Lung (tissue), 12 donors: ENCODE measurements around the gene MOB3B. TPM values are rescaled to one million over a fixed set of nuclear protein-coding genes. Genes with fewer than 3 reads are reported as not detected.

ENCODE experiments used
- ATAC-seq: fragments of 200-7000 bp; cut with Tn5 transposase; one replicate; pipeline ENCODE4 v1.9.1; 2020; ENCODE audit warnings: moderate number of reproducible peaks; ENCODE audit not compliant: insufficient read depth, low FRiP score
- DNase-seq, 3 donors: peaks; one replicate each; pipeline ENCODE4 v3.0.0-alpha.2; 2013 to 2017
- H3K27ac ChIP-seq, 2 donors: one replicate each; pipeline ENCODE4 v1.5.1; 2013; ENCODE audit warnings: mild to moderate bottlenecking in 2 of 2, moderate library complexity in 2 of 2, control low read depth in 1 of 2, inconsistent platforms in 1 of 2, low read depth in 1 of 2, low read length in 1 of 2
- H3K27me3 ChIP-seq, 3 donors: one replicate each; pipeline ENCODE4 v1.5.1; 2013; ENCODE audit warnings: low read length in 2 of 3; ENCODE audit not compliant: control insufficient read depth in 3 of 3, insufficient read depth in 3 of 3
- H3K36me3 ChIP-seq, 4 donors: one replicate each; pipeline ENCODE4 v1.5.1; 2013; ENCODE audit warnings: low read length in 4 of 4, mild to moderate bottlenecking in 1 of 4, moderate library complexity in 1 of 4; ENCODE audit not compliant: control insufficient read depth in 4 of 4, insufficient read depth in 4 of 4
- H3K4me1 ChIP-seq, 5 donors: one replicate each; pipeline ENCODE4 v1.5.1; 2013; ENCODE audit warnings: low read length in 5 of 5, mild to moderate bottlenecking in 2 of 5, moderate library complexity in 1 of 5; ENCODE audit not compliant: control insufficient read depth in 5 of 5, insufficient read depth in 5 of 5
- H3K4me3 ChIP-seq: one replicate; pipeline ENCODE4 v1.5.1; 2013; ENCODE audit warnings: mild to moderate bottlenecking, control low read depth, moderate library complexity
- H3K9ac ChIP-seq, 2 donors: one replicate each; pipeline ENCODE4 v1.5.1; 2013; ENCODE audit warnings: low read length in 2 of 2, control low read depth in 1 of 2; ENCODE audit not compliant: insufficient read depth in 1 of 2
- H3K9me3 ChIP-seq, 4 donors: one replicate each; pipeline ENCODE4 v1.5.1; 2013; ENCODE audit warnings: low read length in 3 of 4, mild to moderate bottlenecking in 1 of 4, moderate library complexity in 1 of 4; ENCODE audit not compliant: control insufficient read depth in 4 of 4, insufficient read depth in 3 of 4
- CTCF ChIP-seq: IDR thresholded peaks from 2 replicates; pipeline ENCODE4 v1.5.1; 2012; ENCODE audit warnings: mild to moderate bottlenecking; ENCODE audit errors: control extremely low read depth, extremely low read depth
- WGBS, 2 donors: extraction: QIAGEN DNeasy Blood & Tissue Kit; methylation state at CpG; one replicate each; pipeline ENCODE4 v1.1.7; 2013; 5-methylcytosine and 5-hydroxymethylcytosine counted together
- polyA plus RNA-seq, 2 donors: library from polyadenylated mRNA; stranded (reverse); fragments of 200-250 nt; gene quantifications; one replicate each; pipeline ENCODE4 v1.2.1, GENCODE V29; 2013
- total RNA-seq, 2 donors: library from RNA; depleted of rRNA in 1 of 2; stranded (reverse); fragments of >200 nt in 1 of 2; gene quantifications; one replicate each; pipeline ENCODE4 v1.2.1, GENCODE V29; 2014 to 2021
- donor health status: control.
- donor health status: control.
- donor health status: Bipolar disorder and iron deficiency.
- donor health status: healthy.
- donor health status: DM: yes; HTN: yes; CAD: no.

The MOB3B gene
- total and polyA plus RNA-seq, 4 donors: 1.6 to 12.9 (median 6.4) TPM

GRCh38 chr9:27310582-27310981 is 219.0 kb downstream of the MOB3B start:
- no peak overlapping the region for H3K4me3 ChIP-seq
- TF ChIP-seq CTCF: no peak
- H3K27me3 ChIP-seq: no peaks in the 10 kb centered on the region
- H3K27ac ChIP-seq: no peak overlapping the region
- H3K36me3 ChIP-seq: no peaks in the 10 kb centered on the region
- DNase-seq (no peak), ATAC-seq (no peak)
- H3K4me1 ChIP-seq: no peaks in the 10 kb centered on the region
- WGBS, 2 donors: 75 to 77% methylated on average over 2 of the region's 2 CpGs
- H3K9me3 ChIP-seq: peaks cover 0 to 1% (median 0%) of the 10 kb centered on the region in 4 donors
- H3K9ac ChIP-seq: no peak overlapping the region

- H3K4me3 ChIP-seq: no peak overlapping the region
- H3K27ac ChIP-seq: no peak overlapping the region
- no peaks in the 10 kb centered on the region for H3K9me3 ChIP-seq
- no peaks in the 10 kb centered on the region for H3K36me3 ChIP-seq
- no peaks in the 10 kb centered on the region for H3K4me1 ChIP-seq
- no peaks in the 10 kb centered on the region for H3K27me3 ChIP-seq
- DNase-seq: no peak
- H3K9ac ChIP-seq: no peak overlapping the region
- WGBS, 2 donors: 86 to 90% methylated on average over 4 of the region's 4 CpGs
- ATAC-seq: no peak
- TF ChIP-seq CTCF: no peak
Measured at GRCh38 chr9:27308691-27309390, 220.8 kb downstream of the MOB3B start.

GRCh38 chr9:27304521-27304920 is 225.1 kb downstream of the MOB3B start:
- Histone ChIP-seq H3K9me3 (peaks cover 0 to 2% (median 0%) of the 10 kb centered on the region in 4 donors), H3K4me3 (no peak overlapping the region), H3K9ac (no peak overlapping the region), H3K27me3 (no peaks in the 10 kb centered on the region), H3K27ac (no peak overlapping the region), H3K36me3 (no peaks in the 10 kb centered on the region), H3K4me1 (no peaks in the 10 kb centered on the region)
- no peak for DNase-seq
- no peak for ATAC-seq
- no peak for TF ChIP-seq CTCF
- 92 to 93% methylated on average over 1 of the region's 1 CpG for WGBS, 2 donors

- H3K27ac ChIP-seq: no peak overlapping the region
Measured at GRCh38 chr9:27303219-27303618, 226.4 kb downstream of the MOB3B start.

More at GRCh38 chr9:27303219-27303618, 226.4 kb downstream of the MOB3B start:
- Histone ChIP-seq H3K27me3 (no peaks in the 10 kb centered on the region), H3K9ac (no peak overlapping the region), H3K4me1 (no peaks in the 10 kb centered on the region), H3K9me3 (peaks cover 0 to 2% (median 0%) of the 10 kb centered on the region in 4 donors), H3K4me3 (no peak overlapping the region), H3K36me3 (no peaks in the 10 kb centered on the region)
- 52 to 63% methylated on average over 6 of the region's 6 CpGs for WGBS, 2 donors
- no peak for ATAC-seq
- no peak for TF ChIP-seq CTCF
- DNase-seq: no peak
